Measurements from ENCODE around the gene GPR83.

Gene GPR83
- total RNA-seq, result 0 to 0.39 (median 0.17) reads per million in 3 donors

GRCh38 chr11:94400839-94401772 is at the start of gene GPR83:
TSS of gene GPR83 (minus strand) at chr11:94401419. CDS start at chr11:94401247, 172 bp downstream.
- Histone ChIP-seq H3K9me3 (ENCODE audit: control insufficient read depth, low read length) (no peaks in the 10 kb centered on the region), H3K4me1 (ENCODE audit: control insufficient read depth, insufficient read depth, low read length, poor library complexity, severe bottlenecking) (no peaks in the 10 kb centered on the region), H3K27me3 (replicated peaks; ENCODE audit: control insufficient read depth, insufficient read depth, low read length, poor library complexity, severe bottlenecking) (no peaks in the 10 kb centered on the region), H3K27ac (ENCODE audit: insufficient read depth, low read length, poor library complexity, severe bottlenecking) (no peak within 1 kb of the TSS), H3K36me3 (ENCODE audit: control insufficient read depth, insufficient read depth, low read length) (no peaks in the 10 kb centered on the region), H3K4me3 (ENCODE audit: insufficient read depth, low read depth, low read length, poor library complexity, severe bottlenecking) (no peak within 1 kb of the TSS)
- DNase-seq, result no peak

GRCh38 chr11:94450048-94450447 is 48.8 kb upstream of the GPR83 start:
- Histone ChIP-seq H3K27ac (ENCODE audit: insufficient read depth, low read length, poor library complexity, severe bottlenecking) (no peak overlapping the region), H3K4me3 (ENCODE audit: insufficient read depth, low read depth, low read length, poor library complexity, severe bottlenecking) (no peak overlapping the region)
- DNase-seq, result no peak

GRCh38 chr11:94449437-94449836 is 48.2 kb upstream of the GPR83 start:
- DNase-seq, result no peak
- no peak overlapping the region for H3K27ac ChIP-seq (ENCODE audit: insufficient read depth, low read length, poor library complexity, severe bottlenecking)
- H3K27me3 ChIP-seq (replicated peaks; ENCODE audit: control insufficient read depth, insufficient read depth, low read length, poor library complexity, severe bottlenecking), result no peaks in the 10 kb centered on the region
- H3K4me3 ChIP-seq (ENCODE audit: insufficient read depth, low read depth, low read length, poor library complexity, severe bottlenecking), result no peak overlapping the region
- peaks cover 9% of the 10 kb centered on the region for H3K36me3 ChIP-seq (ENCODE audit: control insufficient read depth, insufficient read depth, low read length)
- H3K9me3 ChIP-seq (ENCODE audit: control insufficient read depth, low read length), result no peaks in the 10 kb centered on the region
- H3K4me1 ChIP-seq (ENCODE audit: control insufficient read depth, insufficient read depth, low read length, poor library complexity, severe bottlenecking), result no peaks in the 10 kb centered on the region

More at GRCh38 chr11:94450048-94450447, 48.8 kb upstream of the GPR83 start:
- peaks cover 8% of the 10 kb centered on the region for H3K36me3 ChIP-seq (ENCODE audit: control insufficient read depth, insufficient read depth, low read length)
- H3K4me1 ChIP-seq (ENCODE audit: control insufficient read depth, insufficient read depth, low read length, poor library complexity, severe bottlenecking), result no peaks in the 10 kb centered on the region
- no peaks in the 10 kb centered on the region for H3K27me3 ChIP-seq (replicated peaks; ENCODE audit: control insufficient read depth, insufficient read depth, low read length, poor library complexity, severe bottlenecking)
- no peaks in the 10 kb centered on the region for H3K9me3 ChIP-seq (ENCODE audit: control insufficient read depth, low read length)

GRCh38 chr11:94449029-94449428 is 47.8 kb upstream of the GPR83 start:
- no peak for DNase-seq
- no peaks in the 10 kb centered on the region for H3K4me1 ChIP-seq (ENCODE audit: control insufficient read depth, insufficient read depth, low read length, poor library complexity, severe bottlenecking)
- peaks cover 14% of the 10 kb centered on the region for H3K36me3 ChIP-seq (ENCODE audit: control insufficient read depth, insufficient read depth, low read length)
- H3K27ac ChIP-seq (ENCODE audit: insufficient read depth, low read length, poor library complexity, severe bottlenecking), result no peak overlapping the region
- no peaks in the 10 kb centered on the region for H3K9me3 ChIP-seq (ENCODE audit: control insufficient read depth, low read length)
- no peak overlapping the region for H3K4me3 ChIP-seq (ENCODE audit: insufficient read depth, low read depth, low read length, poor library complexity, severe bottlenecking)
- H3K27me3 ChIP-seq (replicated peaks; ENCODE audit: control insufficient read depth, insufficient read depth, low read length, poor library complexity, severe bottlenecking), result no peaks in the 10 kb centered on the region

- Histone ChIP-seq H3K4me3 (ENCODE audit: insufficient read depth, low read depth, low read length, poor library complexity, severe bottlenecking) (no peak overlapping the region), H3K36me3 (ENCODE audit: control insufficient read depth, insufficient read depth, low read length) (peaks cover 25% of the 10 kb centered on the region), H3K27me3 (replicated peaks; ENCODE audit: control insufficient read depth, insufficient read depth, low read length, poor library complexity, severe bottlenecking) (no peaks in the 10 kb centered on the region), H3K9me3 (ENCODE audit: control insufficient read depth, low read length) (no peaks in the 10 kb centered on the region), H3K4me1 (ENCODE audit: control insufficient read depth, insufficient read depth, low read length, poor library complexity, severe bottlenecking) (no peaks in the 10 kb centered on the region), H3K27ac (ENCODE audit: insufficient read depth, low read length, poor library complexity, severe bottlenecking) (no peak overlapping the region)
- DNase-seq, result no peak
Observed at GRCh38 chr11:94447149-94447548, 45.9 kb upstream of the GPR83 start.

- H3K9me3 ChIP-seq (ENCODE audit: control insufficient read depth, low read length), result no peaks in the 10 kb centered on the region
- H3K27ac ChIP-seq (ENCODE audit: insufficient read depth, low read length, poor library complexity, severe bottlenecking), result no peak overlapping the region
- no peak for DNase-seq
- peaks cover 25% of the 10 kb centered on the region for H3K36me3 ChIP-seq (ENCODE audit: control insufficient read depth, insufficient read depth, low read length)
- no peaks in the 10 kb centered on the region for H3K27me3 ChIP-seq (replicated peaks; ENCODE audit: control insufficient read depth, insufficient read depth, low read length, poor library complexity, severe bottlenecking)
- no peaks in the 10 kb centered on the region for H3K4me1 ChIP-seq (ENCODE audit: control insufficient read depth, insufficient read depth, low read length, poor library complexity, severe bottlenecking)
- no peak overlapping the region for H3K4me3 ChIP-seq (ENCODE audit: insufficient read depth, low read depth, low read length, poor library complexity, severe bottlenecking)
Observed at GRCh38 chr11:94445641-94446040, 44.4 kb upstream of the GPR83 start.

GRCh38 chr11:94433049-94433448 is 31.8 kb upstream of the GPR83 start:
- H3K36me3 ChIP-seq (ENCODE audit: control insufficient read depth, insufficient read depth, low read length), result peaks cover 23% of the 10 kb centered on the region
- no peaks in the 10 kb centered on the region for H3K9me3 ChIP-seq (ENCODE audit: control insufficient read depth, low read length)
- H3K27ac ChIP-seq (ENCODE audit: insufficient read depth, low read length, poor library complexity, severe bottlenecking), result no peak overlapping the region
- H3K27me3 ChIP-seq (replicated peaks; ENCODE audit: control insufficient read depth, insufficient read depth, low read length, poor library complexity, severe bottlenecking), result no peaks in the 10 kb centered on the region
- no peaks in the 10 kb centered on the region for H3K4me1 ChIP-seq (ENCODE audit: control insufficient read depth, insufficient read depth, low read length, poor library complexity, severe bottlenecking)
- no peak for DNase-seq
- no peak overlapping the region for H3K4me3 ChIP-seq (ENCODE audit: insufficient read depth, low read depth, low read length, poor library complexity, severe bottlenecking)

- Histone ChIP-seq H3K27ac (ENCODE audit: insufficient read depth, low read length, poor library complexity, severe bottlenecking) (no peak overlapping the region), H3K36me3 (ENCODE audit: control insufficient read depth, insufficient read depth, low read length) (peaks cover 15% of the 10 kb centered on the region), H3K9me3 (ENCODE audit: control insufficient read depth, low read length) (no peaks in the 10 kb centered on the region), H3K4me1 (ENCODE audit: control insufficient read depth, insufficient read depth, low read length, poor library complexity, severe bottlenecking) (no peaks in the 10 kb centered on the region), H3K27me3 (replicated peaks; ENCODE audit: control insufficient read depth, insufficient read depth, low read length, poor library complexity, severe bottlenecking) (no peaks in the 10 kb centered on the region), H3K4me3 (ENCODE audit: insufficient read depth, low read depth, low read length, poor library complexity, severe bottlenecking) (no peak overlapping the region)
- DNase-seq, result no peak
Observed at GRCh38 chr11:94424662-94425061, 23.4 kb upstream of the GPR83 start.

GRCh38 chr11:94424011-94424410 is 22.8 kb upstream of the GPR83 start:
- Histone ChIP-seq H3K27me3 (replicated peaks; ENCODE audit: control insufficient read depth, insufficient read depth, low read length, poor library complexity, severe bottlenecking) (no peaks in the 10 kb centered on the region), H3K4me3 (ENCODE audit: insufficient read depth, low read depth, low read length, poor library complexity, severe bottlenecking) (no peak overlapping the region), H3K4me1 (ENCODE audit: control insufficient read depth, insufficient read depth, low read length, poor library complexity, severe bottlenecking) (no peaks in the 10 kb centered on the region), H3K9me3 (ENCODE audit: control insufficient read depth, low read length) (no peaks in the 10 kb centered on the region), H3K36me3 (ENCODE audit: control insufficient read depth, insufficient read depth, low read length) (peaks cover 9% of the 10 kb centered on the region), H3K27ac (ENCODE audit: insufficient read depth, low read length, poor library complexity, severe bottlenecking) (no peak overlapping the region)
- DNase-seq, result no peak

GRCh38 chr11:94423507-94423906 is 22.3 kb upstream of the GPR83 start:
- Histone ChIP-seq H3K4me3 (ENCODE audit: insufficient read depth, low read depth, low read length, poor library complexity, severe bottlenecking) (no peak overlapping the region), H3K27ac (ENCODE audit: insufficient read depth, low read length, poor library complexity, severe bottlenecking) (no peak overlapping the region), H3K36me3 (ENCODE audit: control insufficient read depth, insufficient read depth, low read length) (peaks cover 9% of the 10 kb centered on the region), H3K9me3 (ENCODE audit: control insufficient read depth, low read length) (no peaks in the 10 kb centered on the region), H3K4me1 (ENCODE audit: control insufficient read depth, insufficient read depth, low read length, poor library complexity, severe bottlenecking) (no peaks in the 10 kb centered on the region), H3K27me3 (replicated peaks; ENCODE audit: control insufficient read depth, insufficient read depth, low read length, poor library complexity, severe bottlenecking) (no peaks in the 10 kb centered on the region)
- DNase-seq, result no peak
